NCI-H345 (cell line): ENCODE measurements around the gene RERE.

Experiments
- DNase-seq: peaks from one replicate; lab custom pipeline; 2025; lab: John Stamatoyannopoulos, UW

The RERE gene

GRCh38 chr1:8474369-8474768 is 343.1 kb downstream of the RERE start:
- DNase-seq = no peak

- DNase-seq = no peak
Observed at GRCh38 chr1:8473891-8474300, 343.5 kb downstream of the RERE start.

GRCh38 chr1:8473121-8473875 is 344.1 kb downstream of the RERE start:
- no peak for DNase-seq

GRCh38 chr1:8472668-8473067 is 344.8 kb downstream of the RERE start:
- DNase-seq = no peak

GRCh38 chr1:8471451-8471850 is 346.0 kb downstream of the RERE start:
- DNase-seq = no peak

GRCh38 chr1:8468751-8469150 is 348.7 kb downstream of the RERE start:
- no peak for DNase-seq

- DNase-seq = no peak
Observed at GRCh38 chr1:8467308-8467707, 350.1 kb downstream of the RERE start.

GRCh38 chr1:8465692-8466091 is 351.7 kb downstream of the RERE start:
- no peak for DNase-seq

- DNase-seq = no peak
Observed at GRCh38 chr1:8465013-8465412, 352.4 kb downstream of the RERE start.

- no peak for DNase-seq
Observed at GRCh38 chr1:8464377-8464776, 353.1 kb downstream of the RERE start.

GRCh38 chr1:8463144-8463927 is 354.1 kb downstream of the RERE start:
- DNase-seq = peak; percentile 20

GRCh38 chr1:8462371-8462892 is 355.0 kb downstream of the RERE start:
- DNase-seq = no peak

GRCh38 chr1:8461351-8462110 is 355.9 kb downstream of the RERE start:
- DNase-seq = no peak

- no peak for DNase-seq
Observed at GRCh38 chr1:8460784-8461183, 356.7 kb downstream of the RERE start.

- DNase-seq = no peak
Observed at GRCh38 chr1:8460132-8460544, 357.3 kb downstream of the RERE start.

- DNase-seq = no peak
Observed at GRCh38 chr1:8458607-8459006, 358.8 kb downstream of the RERE start.

- no peak for DNase-seq
Observed at GRCh38 chr1:8457760-8458381, 359.6 kb downstream of the RERE start.

GRCh38 chr1:8456991-8457390 is 360.4 kb downstream of the RERE start:
- no peak for DNase-seq

- no peak for DNase-seq
Observed at GRCh38 chr1:8456308-8456912, 361.0 kb downstream of the RERE start.

- DNase-seq = no peak
Observed at GRCh38 chr1:8455700-8456307, 361.6 kb downstream of the RERE start.

GRCh38 chr1:8450312-8450711 is 367.1 kb downstream of the RERE start:
- no peak for DNase-seq
